ENCODE data around the gene OVOL1. TPM values are rescaled to one million over a fixed set of nuclear protein-coding genes. Genes with fewer than 3 reads are reported as not detected.
"Not testable (repeated sequence)": the region's sequence is repeated elsewhere in the genome, so short reads cannot be mapped to it uniquely, and the experiment has no call there.

Gene OVOL1
- 11.0 TPM for polyA plus RNA-seq (ENCODE audit: insufficient read length)
- long read RNA-seq, donor 1, transcript OVOL1-201 (4 exons, 3,034 nt): major isoform, 5 of 6 reads
- long read RNA-seq, donor 1, partial matches to known transcripts: 0 of 6 reads
- long read RNA-seq, donor 1, other reads (novel, unspliced or antisense): 0 of 6 reads
- long read RNA-seq, donor 2, partial matches to known transcripts: 0 of 2 reads
- long read RNA-seq, donor 2, other reads (novel, unspliced or antisense): 0 of 2 reads
- long read RNA-seq, donor 3, transcript OVOL1-201 (4 exons, 3,034 nt): major isoform, 8 of 8 reads
- long read RNA-seq, donor 3, partial matches to known transcripts: 0 of 8 reads
- long read RNA-seq, donor 3, other reads (novel, unspliced or antisense): 0 of 8 reads
- long read RNA-seq, donor 4: 0 reads
- long read RNA-seq, donor 5, transcript OVOL1-201 (4 exons, 3,034 nt): major isoform, 8 of 8 reads
- long read RNA-seq, donor 5, partial matches to known transcripts: 0 of 8 reads
- long read RNA-seq, donor 5, other reads (novel, unspliced or antisense): 0 of 8 reads
- long read RNA-seq, donor 6, partial matches to known transcripts: 0 of 4 reads
- long read RNA-seq, donor 6, other reads (novel, unspliced or antisense): 0 of 4 reads
- long read RNA-seq, donor 7, transcript OVOL1-201 (4 exons, 3,034 nt): major isoform, 7 of 7 reads
- long read RNA-seq, donor 7, partial matches to known transcripts: 0 of 7 reads
- long read RNA-seq, donor 7, other reads (novel, unspliced or antisense): 0 of 7 reads
- long read RNA-seq, donor 8, partial matches to known transcripts: 0 of 1 reads
- long read RNA-seq, donor 8, other reads (novel, unspliced or antisense): 0 of 1 reads

GRCh38 chr11:65786786-65787636 lies at the start of gene OVOL1:
Gene OVOL1 (plus strand): TSS chr11:65787063. CDS start chr11:65787374, 311 bp downstream.
- DNase-seq: no peak

GRCh38 chr11:65739022-65739421 lies 47.8 kb upstream of the OVOL1 start:
- DNase-seq: no peak

GRCh38 chr11:65741185-65741584 lies 45.7 kb upstream of the OVOL1 start:
- DNase-seq: no peak

- DNase-seq: no peak
Observed at GRCh38 chr11:65742353-65742752, 44.5 kb upstream of the OVOL1 start.

- no peak for DNase-seq
Observed at GRCh38 chr11:65743681-65744025, 43.2 kb upstream of the OVOL1 start.

- no peak for DNase-seq
Observed at GRCh38 chr11:65744026-65744698, 42.7 kb upstream of the OVOL1 start.

GRCh38 chr11:65744699-65745042 lies 42.2 kb upstream of the OVOL1 start:
- no peak for DNase-seq

GRCh38 chr11:65745049-65745448 lies 41.8 kb upstream of the OVOL1 start:
- no peak for DNase-seq

- DNase-seq: not testable (repeated sequence)
Observed at GRCh38 chr11:65762169-65762568, 24.7 kb upstream of the OVOL1 start.

GRCh38 chr11:65762816-65763215 lies 24.0 kb upstream of the OVOL1 start:
- DNase-seq: not testable (repeated sequence)

- DNase-seq: no peak
Observed at GRCh38 chr11:65764434-65764833, 22.4 kb upstream of the OVOL1 start.

- no peak for DNase-seq
Observed at GRCh38 chr11:65766535-65766934, 20.3 kb upstream of the OVOL1 start.

GRCh38 chr11:65767406-65767805 lies 19.5 kb upstream of the OVOL1 start:
- no peak for DNase-seq

GRCh38 chr11:65767806-65768205 lies 19.1 kb upstream of the OVOL1 start:
- not testable (repeated sequence) for DNase-seq

- DNase-seq: no peak
Observed at GRCh38 chr11:65770951-65771567, 15.8 kb upstream of the OVOL1 start.

- DNase-seq: no peak
Observed at GRCh38 chr11:65771589-65772112, 15.2 kb upstream of the OVOL1 start.

- no peak for DNase-seq
Observed at GRCh38 chr11:65773784-65774411, 13.0 kb upstream of the OVOL1 start.

GRCh38 chr11:65774525-65775306 lies 12.1 kb upstream of the OVOL1 start:
- no peak for DNase-seq

- DNase-seq: no peak
Observed at GRCh38 chr11:65776196-65776595, 10.7 kb upstream of the OVOL1 start.

- DNase-seq: no peak
Observed at GRCh38 chr11:65776710-65777141, 10.1 kb upstream of the OVOL1 start.

All from left kidney (tissue), 8 donors.